Measurements from ENCODE around the gene PSMB7.

The PSMB7 gene

DNA sequence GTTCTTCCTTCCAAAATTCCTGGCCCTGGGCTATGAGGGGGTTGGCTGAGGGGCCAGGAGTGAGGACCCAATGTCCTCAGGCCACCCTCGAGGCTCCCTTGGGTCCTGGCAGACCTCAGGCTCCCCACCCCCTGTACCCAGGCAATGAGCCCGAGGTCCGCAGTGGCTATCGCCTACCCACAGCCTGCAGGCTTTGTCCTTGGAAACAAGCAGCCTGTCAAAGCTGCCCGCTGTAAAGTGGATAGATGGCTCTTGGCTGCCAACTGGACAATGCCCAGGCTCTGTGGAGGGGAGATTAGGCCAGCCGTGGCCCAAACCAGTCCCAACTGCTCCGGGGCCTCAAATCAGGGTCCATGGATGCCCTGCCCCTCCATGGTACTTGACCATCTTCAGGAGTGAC, 32.8 kb upstream of the PSMB7 start:
- Mint-ChIP-seq H3K27me3 (ENCODE audit: low read depth, poor library complexity) (peaks cover 56% of the 10 kb centered on the region), H3K36me3 (ENCODE audit: low read depth) (no peaks in the 10 kb centered on the region), H3K27ac (no peak overlapping the region), H3K4me3 (no peak overlapping the region), H3K4me1 (peaks cover 14% of the 10 kb centered on the region), H3K9me3 (no peaks in the 10 kb centered on the region)
- TF ChIP-seq, protein P1, sequence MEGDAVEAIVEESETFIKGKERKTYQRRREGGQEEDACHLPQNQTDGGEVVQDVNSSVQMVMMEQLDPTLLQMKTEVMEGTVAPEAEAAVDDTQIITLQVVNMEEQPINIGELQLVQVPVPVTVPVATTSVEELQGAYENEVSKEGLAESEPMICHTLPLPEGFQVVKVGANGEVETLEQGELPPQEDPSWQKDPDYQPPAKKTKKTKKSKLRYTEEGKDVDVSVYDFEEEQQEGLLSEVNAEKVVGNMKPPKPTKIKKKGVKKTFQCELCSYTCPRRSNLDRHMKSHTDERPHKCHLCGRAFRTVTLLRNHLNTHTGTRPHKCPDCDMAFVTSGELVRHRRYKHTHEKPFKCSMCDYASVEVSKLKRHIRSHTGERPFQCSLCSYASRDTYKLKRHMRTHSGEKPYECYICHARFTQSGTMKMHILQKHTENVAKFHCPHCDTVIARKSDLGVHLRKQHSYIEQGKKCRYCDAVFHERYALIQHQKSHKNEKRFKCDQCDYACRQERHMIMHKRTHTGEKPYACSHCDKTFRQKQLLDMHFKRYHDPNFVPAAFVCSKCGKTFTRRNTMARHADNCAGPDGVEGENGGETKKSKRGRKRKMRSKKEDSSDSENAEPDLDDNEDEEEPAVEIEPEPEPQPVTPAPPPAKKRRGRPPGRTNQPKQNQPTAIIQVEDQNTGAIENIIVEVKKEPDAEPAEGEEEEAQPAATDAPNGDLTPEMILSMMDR (IDR thresholded peaks at IDR 0.05) = no peak
- DNase-seq = no peak

DNA sequence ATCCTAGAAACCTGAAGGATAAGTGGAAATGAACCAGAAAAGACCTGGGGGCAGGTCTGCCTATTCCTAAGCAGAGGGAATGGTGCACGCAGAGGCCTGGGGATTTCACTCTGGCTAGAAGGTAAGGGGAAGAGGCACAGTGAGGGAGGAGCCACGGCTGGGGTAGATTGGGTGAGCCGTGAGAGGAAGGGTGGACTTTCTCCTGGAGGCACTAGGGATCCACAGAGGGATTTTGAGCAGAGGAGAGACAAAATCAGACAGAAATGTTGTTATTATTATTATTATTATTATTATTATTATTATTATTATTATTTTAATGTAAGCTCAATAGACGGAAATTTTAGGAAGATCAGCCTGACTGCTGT, 32.0 kb upstream of the PSMB7 start:
- Mint-ChIP-seq H3K9me3 (no peaks in the 10 kb centered on the region), H3K27ac (no peak overlapping the region), H3K36me3 (ENCODE audit: low read depth) (no peaks in the 10 kb centered on the region), H3K4me3 (no peak overlapping the region), H3K27me3 (ENCODE audit: low read depth, poor library complexity) (peaks cover 54% of the 10 kb centered on the region), H3K4me1 (peaks cover 14% of the 10 kb centered on the region)
- TF ChIP-seq, protein P1 (IDR thresholded peaks at IDR 0.05) = no peak
- DNase-seq = no peak

DNA sequence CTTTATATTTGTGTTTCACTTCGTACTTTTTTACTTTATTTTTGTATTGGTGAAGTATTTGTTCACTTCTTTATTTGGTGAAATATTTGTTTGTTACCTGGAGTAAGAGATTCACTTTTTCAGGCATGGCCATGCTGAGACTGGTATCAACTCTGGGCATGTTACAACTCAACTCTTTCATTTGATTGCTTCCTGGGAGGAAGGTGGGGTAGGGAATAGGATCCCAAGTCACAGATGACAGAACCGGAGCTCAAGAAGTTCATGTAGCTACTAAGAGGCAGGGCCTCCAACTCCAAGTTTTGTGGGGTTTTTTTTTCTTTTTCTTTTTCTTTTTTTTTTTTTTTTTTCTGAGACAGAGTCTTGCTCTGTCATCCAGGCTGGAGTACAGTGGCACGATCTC, 28.9 kb upstream of the PSMB7 start:
- Mint-ChIP-seq H3K4me1 (no peaks in the 10 kb centered on the region), H3K4me3 (no peak overlapping the region)

DNA sequence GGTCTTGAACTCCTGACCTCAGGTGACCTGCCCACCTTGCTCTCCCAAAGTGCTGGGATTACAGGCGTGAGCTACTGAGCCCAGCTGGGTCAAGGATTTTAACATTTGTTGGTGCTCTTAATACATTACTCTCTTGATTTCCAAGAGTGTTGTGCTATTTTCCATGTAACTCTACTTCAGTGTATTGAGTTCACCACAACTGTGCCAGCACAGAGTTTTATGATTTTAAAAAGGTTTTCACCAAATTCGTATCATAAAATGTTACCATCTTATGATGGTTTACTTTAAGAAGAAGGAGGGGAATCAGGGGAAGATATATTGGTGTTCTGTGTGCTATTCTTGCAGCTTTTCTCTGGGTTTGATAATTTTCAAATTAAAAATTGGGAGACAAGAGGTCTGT, 28.4 kb upstream of the PSMB7 start:
- Mint-ChIP-seq H3K4me1 (no peaks in the 10 kb centered on the region), H3K9me3 (no peaks in the 10 kb centered on the region), H3K4me3 (no peak overlapping the region), H3K27ac (no peak overlapping the region), H3K36me3 (ENCODE audit: low read depth) (no peaks in the 10 kb centered on the region), H3K27me3 (ENCODE audit: low read depth, poor library complexity) (peaks cover 33% of the 10 kb centered on the region)
- TF ChIP-seq, protein P1 (IDR thresholded peaks at IDR 0.05) = no peak
- no peak for DNase-seq

More for the DNA sequence above, 28.9 kb upstream of the PSMB7 start:
- Mint-ChIP-seq H3K27me3 (ENCODE audit: low read depth, poor library complexity) (peaks cover 31% of the 10 kb centered on the region), H3K9me3 (no peaks in the 10 kb centered on the region), H3K27ac (no peak overlapping the region), H3K36me3 (ENCODE audit: low read depth) (no peaks in the 10 kb centered on the region)
- TF ChIP-seq, protein P1 (IDR thresholded peaks at IDR 0.05) = no peak
- no peak for DNase-seq

DNA sequence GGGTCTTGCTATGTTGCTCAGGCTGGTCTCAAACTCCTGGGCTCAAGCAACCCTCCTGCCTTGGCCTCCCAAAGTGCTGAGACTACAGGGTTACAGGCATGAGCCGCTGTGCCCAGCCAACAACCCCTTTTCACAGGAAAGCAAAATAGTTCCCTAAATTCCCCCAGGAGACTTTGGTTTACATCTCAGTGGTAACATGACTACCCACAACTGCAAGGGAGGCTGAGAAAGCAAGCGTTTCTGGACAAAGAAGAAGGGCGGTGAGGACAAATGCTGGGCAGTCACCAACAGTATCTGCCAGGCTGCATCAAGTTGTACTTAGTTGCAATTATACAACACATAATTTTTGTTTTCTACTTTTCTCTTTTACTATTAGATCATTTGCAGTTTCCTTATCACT, 27.6 kb upstream of the PSMB7 start:
- TF ChIP-seq, protein P1 (IDR thresholded peaks at IDR 0.05) = no peak
- H3K27ac Mint-ChIP-seq = no peak overlapping the region
- no peaks in the 10 kb centered on the region for H3K4me1 Mint-ChIP-seq

DNA sequence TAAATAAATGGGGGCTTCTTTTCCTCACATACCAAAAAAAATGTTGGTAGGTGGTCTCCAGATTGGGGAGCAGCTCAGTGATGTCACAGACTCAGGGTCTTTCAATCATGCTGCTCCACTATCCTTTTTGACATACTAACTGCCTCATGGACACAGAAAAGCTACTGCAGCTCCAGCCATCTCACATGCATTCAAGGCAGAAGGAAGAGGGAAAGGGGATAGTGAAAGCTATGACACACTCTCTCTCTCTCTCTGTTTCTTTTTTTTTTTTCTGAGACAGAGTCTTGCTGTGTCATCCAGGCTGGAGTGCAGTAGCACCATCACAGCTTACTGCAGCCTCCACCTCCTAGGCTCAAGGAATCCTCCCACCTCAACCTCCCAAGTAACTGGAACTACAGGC, 27.1 kb upstream of the PSMB7 start:
- Mint-ChIP-seq H3K36me3 (ENCODE audit: low read depth) (no peaks in the 10 kb centered on the region), H3K9me3 (no peaks in the 10 kb centered on the region), H3K4me3 (no peak overlapping the region), H3K27ac (no peak overlapping the region), H3K4me1 (no peaks in the 10 kb centered on the region), H3K27me3 (ENCODE audit: low read depth, poor library complexity) (peaks cover 34% of the 10 kb centered on the region)
- DNase-seq = no peak
- TF ChIP-seq, protein P1 (IDR thresholded peaks at IDR 0.05) = no peak

More for the DNA sequence above, 27.6 kb upstream of the PSMB7 start:
- Mint-ChIP-seq H3K4me3 (no peak overlapping the region), H3K27me3 (ENCODE audit: low read depth, poor library complexity) (peaks cover 32% of the 10 kb centered on the region), H3K9me3 (no peaks in the 10 kb centered on the region), H3K36me3 (ENCODE audit: low read depth) (no peaks in the 10 kb centered on the region)
- no peak for DNase-seq

All from nephron progenitor cell (in vitro differentiated cells).